ENCODE results near the gene ATG2B. TPM values are rescaled to one million over a fixed set of nuclear protein-coding genes. Genes with fewer than 3 reads are reported as not detected.

Gene ATG2B
- total RNA-seq, 4 donors from 2014 or later, result 17.1 to 56.6 (median 41.6) TPM

- Histone ChIP-seq H3K4me1 (no peaks in the 10 kb centered on the region), H3K9me3 (no peaks in the 10 kb centered on the region), H3K36me3 (no peaks in the 10 kb centered on the region), H3K27me3 (no peaks in the 10 kb centered on the region), H3K4me3 (no peak overlapping the region), H3K27ac (no peak overlapping the region)
- intact Hi-C loops (cut with DNase I; ENCODE audit: low total_unique reads), result no loop called here
- no peak for DNase-seq
- TF ChIP-seq POLR2A (IDR thresholded peaks at IDR 0.05) (no peak), CTCF (IDR thresholded peaks at IDR 0.05) (peak in 3 of 4 experiments; percentile 33 to 38 (median 36))
Measured at GRCh38 chr14:96297000-96297399, 66.1 kb downstream of the ATG2B start.

GRCh38 chr14:96294246-96294645 is 68.9 kb downstream of the ATG2B start:
- Histone ChIP-seq H3K4me3 (no peak overlapping the region), H3K27ac (no peak overlapping the region), H3K9me3 (no peaks in the 10 kb centered on the region), H3K4me1 (no peaks in the 10 kb centered on the region), H3K36me3 (no peaks in the 10 kb centered on the region), H3K27me3 (no peaks in the 10 kb centered on the region)
- no peak for DNase-seq
- TF ChIP-seq POLR2A (IDR thresholded peaks at IDR 0.05) (no peak), CTCF (IDR thresholded peaks at IDR 0.05) (no peak)
- intact Hi-C loops (cut with DNase I; ENCODE audit: low total_unique reads), result no loop called here

DNA sequence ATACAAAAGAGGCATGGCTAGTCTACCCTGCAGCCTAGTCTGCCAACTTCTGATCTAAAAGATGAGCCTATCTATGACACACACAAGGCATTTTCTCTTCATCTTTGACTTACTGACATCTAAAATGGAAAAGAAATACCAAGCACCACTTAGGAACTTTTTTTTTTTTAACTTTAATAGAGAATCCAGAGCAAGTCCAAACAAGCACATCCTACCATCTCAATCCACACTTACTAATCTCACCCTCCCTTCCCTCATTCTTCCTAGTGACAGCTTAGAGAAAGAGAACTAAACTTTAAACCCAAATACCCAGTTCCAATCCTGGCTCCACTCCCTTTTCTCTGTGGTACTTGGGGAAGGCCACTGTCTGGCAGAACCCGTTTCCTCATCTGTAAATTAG is 75.3 kb downstream of the ATG2B start:
- Histone ChIP-seq H3K27me3 (no peaks in the 10 kb centered on the region), H3K4me3 (no peak overlapping the region), H3K36me3 (no peaks in the 10 kb centered on the region), H3K4me1 (no peaks in the 10 kb centered on the region), H3K27ac (no peak overlapping the region), H3K9me3 (no peaks in the 10 kb centered on the region)
- intact Hi-C loops (cut with DNase I; ENCODE audit: low total_unique reads), result no loop called here
- DNase-seq, result no peak
- no peak for TF ChIP-seq POLR2A (IDR thresholded peaks at IDR 0.05)
- no peak for TF ChIP-seq CTCF (IDR thresholded peaks at IDR 0.05)

DNA sequence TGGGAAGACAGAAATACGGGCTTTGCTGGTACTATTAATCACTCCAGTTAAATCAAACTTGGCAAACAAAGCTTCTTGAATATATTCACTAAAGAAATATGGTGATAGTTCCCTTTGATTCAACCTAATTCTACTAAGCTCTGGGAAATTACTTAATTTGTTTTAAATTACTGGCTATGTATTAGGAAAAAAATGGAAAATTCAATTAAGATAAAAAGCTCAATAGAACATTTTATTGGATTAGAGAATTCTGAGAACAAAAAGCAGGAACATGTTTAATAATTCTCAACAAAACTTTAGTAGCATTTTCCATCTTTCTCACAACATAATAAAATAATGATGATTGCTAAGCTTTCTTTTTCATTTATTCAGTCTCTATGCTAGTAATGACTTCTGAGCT is 76.9 kb downstream of the ATG2B start:
- Histone ChIP-seq H3K27ac (peak overlapping the region; percentile 2 to 6), H3K36me3 (no peaks in the 10 kb centered on the region), H3K27me3 (no peaks in the 10 kb centered on the region), H3K9me3 (no peaks in the 10 kb centered on the region), H3K4me3 (no peak overlapping the region), H3K4me1 (no peaks in the 10 kb centered on the region)
- intact Hi-C loops (cut with DNase I; ENCODE audit: low total_unique reads), result no loop called here
- TF ChIP-seq POLR2A (IDR thresholded peaks at IDR 0.05), result no peak
- no peak for TF ChIP-seq CTCF (IDR thresholded peaks at IDR 0.05)
- DNase-seq, result no peak

DNA sequence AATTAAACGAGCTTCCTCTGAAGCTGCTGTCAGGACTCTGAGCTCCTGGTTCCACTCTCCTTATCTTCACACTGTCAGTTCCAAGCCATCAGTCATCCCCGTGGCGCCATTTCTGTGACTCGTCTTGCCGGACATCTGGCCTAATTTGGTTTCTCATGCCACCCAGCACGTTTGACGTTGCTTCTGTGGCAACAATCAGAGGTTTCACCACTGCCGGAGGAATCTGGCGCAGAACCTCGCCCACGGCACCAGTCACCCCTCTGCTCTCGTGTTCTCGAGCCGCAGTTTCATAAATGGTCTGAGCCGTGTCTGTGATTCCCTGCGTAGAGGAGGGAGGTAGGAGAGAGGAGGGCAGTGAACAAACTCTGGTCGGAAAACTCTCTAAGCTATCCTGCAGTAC is 77.5 kb downstream of the ATG2B start:
- Histone ChIP-seq H3K4me3 (no peak overlapping the region), H3K27me3 (no peaks in the 10 kb centered on the region), H3K4me1 (no peaks in the 10 kb centered on the region), H3K9me3 (no peaks in the 10 kb centered on the region), H3K27ac (peak overlapping the region; percentile 2 to 6), H3K36me3 (no peaks in the 10 kb centered on the region)
- DNase-seq, result peak; percentile 43 to 58
- TF ChIP-seq POLR2A (IDR thresholded peaks at IDR 0.05) (no peak), CTCF (IDR thresholded peaks at IDR 0.05) (no peak)
- intact Hi-C loops (cut with DNase I; ENCODE audit: low total_unique reads), result no loop called here
